ENCODE data around the gene ZNF775. TPM values are rescaled to one million over a fixed set of nuclear protein-coding genes. Genes with fewer than 3 reads are reported as not detected.

Gene ZNF775
- total and polyA plus RNA-seq, 2 of the 13 experiments (the other 11 are each of a cell fraction or from before 2014, with no cell fraction given), result 3.1 to 3.2 TPM

GRCh38 chr7:150378853-150379440 is at the start of gene ZNF775 (continued):
- TF ChIP-seq ZNF451 (CRISPR knock-in tag; IDR thresholded peaks at IDR 0.05) (no peak), MAZ (IDR thresholded peaks at IDR 0.05; ENCODE audit: borderline replicate concordance, low read depth, low read length) (0 out of 2 replicates have a peak, but pooled peaks have one; percentile 18), MAZ (CRISPR knock-in tag; IDR thresholded peaks at IDR 0.05; ENCODE audit: low read depth) (peak; percentile 20), ZNF7 (CRISPR knock-in tag; IDR thresholded peaks at IDR 0.05) (no peak), ZNF816 (CRISPR knock-in tag; IDR thresholded peaks at IDR 0.05; ENCODE audit: borderline replicate concordance) (no peak), HNF4G (IDR thresholded peaks at IDR 0.05; ENCODE audit: borderline replicate concordance, low read depth, low read length) (peak; percentile 36; the same call in 1 of the 2 replicates), HNF4G (CRISPR knock-in tag; IDR thresholded peaks at IDR 0.05; ENCODE audit: borderline replicate concordance, low read depth) (no peak), GABPA (IDR thresholded peaks at IDR 0.05; ENCODE audit: low read depth, low read length) (no peak), GABPA (CRISPR knock-in tag; IDR thresholded peaks at IDR 0.05; ENCODE audit: low read depth) (no peak), RFXANK (CRISPR knock-in tag; IDR thresholded peaks at IDR 0.05) (0 out of 2 replicates have a peak, but pooled peaks have one; percentile 11), ZNF20 (CRISPR knock-in tag; IDR thresholded peaks at IDR 0.05) (no peak), NPAS2 (CRISPR knock-in tag; IDR thresholded peaks at IDR 0.05; ENCODE audit: borderline replicate concordance) (no peak), NR3C1 (CRISPR knock-in tag; IDR thresholded peaks at IDR 0.05) (no peak), TOPORS (CRISPR knock-in tag; IDR thresholded peaks at IDR 0.05) (no peak), ZBTB44 (CRISPR knock-in tag; IDR thresholded peaks at IDR 0.05) (0 out of 2 replicates have a peak, but pooled peaks have one; percentile 25), TIGD3 (CRISPR knock-in tag; IDR thresholded peaks at IDR 0.05; ENCODE audit: borderline replicate concordance) (no peak), EED (CRISPR knock-in tag; IDR thresholded peaks at IDR 0.05) (no peak), GPN1 (CRISPR knock-in tag; IDR thresholded peaks at IDR 0.05; ENCODE audit: borderline replicate concordance) (no peak), MTA3 (CRISPR knock-in tag; IDR thresholded peaks at IDR 0.05) (no peak), ZNF264 (CRISPR knock-in tag; IDR thresholded peaks at IDR 0.05) (no peak), MLXIP (CRISPR knock-in tag; IDR thresholded peaks at IDR 0.05; ENCODE audit: borderline replicate concordance) (no peak)
